Measurements from ENCODE around the gene NOG.

DNA sequence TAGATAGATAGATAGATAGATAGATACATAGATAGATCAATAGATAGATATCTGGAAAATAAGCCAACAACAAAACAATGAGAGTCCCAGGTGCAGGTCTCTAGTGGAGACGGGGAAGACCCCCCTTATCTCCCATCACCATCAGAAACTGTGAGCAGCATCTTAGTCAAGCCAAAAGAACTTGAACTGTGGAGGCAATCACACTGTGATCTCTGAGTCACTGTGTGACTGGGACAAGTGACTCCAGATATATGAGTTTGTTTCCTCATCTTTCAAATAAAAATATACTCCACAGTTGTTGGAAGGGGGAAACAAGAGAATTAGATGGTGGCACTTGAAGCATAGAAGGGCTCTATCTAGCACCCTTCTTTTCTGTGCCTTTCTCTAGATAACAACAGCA is 42.1 kb downstream of the NOG start:
- no peak for TF ChIP-seq POLR2A (IDR thresholded peaks at IDR 0.05; ENCODE audit: extremely low read depth, insufficient read length)
- TF ChIP-seq, protein P1, sequence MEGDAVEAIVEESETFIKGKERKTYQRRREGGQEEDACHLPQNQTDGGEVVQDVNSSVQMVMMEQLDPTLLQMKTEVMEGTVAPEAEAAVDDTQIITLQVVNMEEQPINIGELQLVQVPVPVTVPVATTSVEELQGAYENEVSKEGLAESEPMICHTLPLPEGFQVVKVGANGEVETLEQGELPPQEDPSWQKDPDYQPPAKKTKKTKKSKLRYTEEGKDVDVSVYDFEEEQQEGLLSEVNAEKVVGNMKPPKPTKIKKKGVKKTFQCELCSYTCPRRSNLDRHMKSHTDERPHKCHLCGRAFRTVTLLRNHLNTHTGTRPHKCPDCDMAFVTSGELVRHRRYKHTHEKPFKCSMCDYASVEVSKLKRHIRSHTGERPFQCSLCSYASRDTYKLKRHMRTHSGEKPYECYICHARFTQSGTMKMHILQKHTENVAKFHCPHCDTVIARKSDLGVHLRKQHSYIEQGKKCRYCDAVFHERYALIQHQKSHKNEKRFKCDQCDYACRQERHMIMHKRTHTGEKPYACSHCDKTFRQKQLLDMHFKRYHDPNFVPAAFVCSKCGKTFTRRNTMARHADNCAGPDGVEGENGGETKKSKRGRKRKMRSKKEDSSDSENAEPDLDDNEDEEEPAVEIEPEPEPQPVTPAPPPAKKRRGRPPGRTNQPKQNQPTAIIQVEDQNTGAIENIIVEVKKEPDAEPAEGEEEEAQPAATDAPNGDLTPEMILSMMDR (IDR thresholded peaks at IDR 0.05; ENCODE audit: low read depth, low read length): no peak
- TF ChIP-seq, protein P2, sequence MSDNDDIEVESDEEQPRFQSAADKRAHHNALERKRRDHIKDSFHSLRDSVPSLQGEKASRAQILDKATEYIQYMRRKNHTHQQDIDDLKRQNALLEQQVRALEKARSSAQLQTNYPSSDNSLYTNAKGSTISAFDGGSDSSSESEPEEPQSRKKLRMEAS (IDR thresholded peaks at IDR 0.05; ENCODE audit: low read depth, low read length): no peak
- no peak for TF ChIP-seq MYC (IDR thresholded peaks at IDR 0.05; ENCODE audit: low read depth, low read length)

All from NB4 (cell line).